Urothelium cell line (cell line): ENCODE data around the gene PHRF1.
"Not testable (repeated sequence)": the region's sequence is repeated elsewhere in the genome, so short reads cannot be mapped to it uniquely, and the experiment has no call there.

Experiments
- DNase-seq: peaks from one replicate; pipeline ENCODE4 v3.0.0; 2011; ENCODE audit warnings: low spot score, mixed read lengths
- FAIRE-seq: peaks from 2 replicates; lab custom pipeline; 2011; peaks lifted over from hg19 to GRCh38; lab: Jason Lieb, UNC

PHRF1 gene

DNA sequence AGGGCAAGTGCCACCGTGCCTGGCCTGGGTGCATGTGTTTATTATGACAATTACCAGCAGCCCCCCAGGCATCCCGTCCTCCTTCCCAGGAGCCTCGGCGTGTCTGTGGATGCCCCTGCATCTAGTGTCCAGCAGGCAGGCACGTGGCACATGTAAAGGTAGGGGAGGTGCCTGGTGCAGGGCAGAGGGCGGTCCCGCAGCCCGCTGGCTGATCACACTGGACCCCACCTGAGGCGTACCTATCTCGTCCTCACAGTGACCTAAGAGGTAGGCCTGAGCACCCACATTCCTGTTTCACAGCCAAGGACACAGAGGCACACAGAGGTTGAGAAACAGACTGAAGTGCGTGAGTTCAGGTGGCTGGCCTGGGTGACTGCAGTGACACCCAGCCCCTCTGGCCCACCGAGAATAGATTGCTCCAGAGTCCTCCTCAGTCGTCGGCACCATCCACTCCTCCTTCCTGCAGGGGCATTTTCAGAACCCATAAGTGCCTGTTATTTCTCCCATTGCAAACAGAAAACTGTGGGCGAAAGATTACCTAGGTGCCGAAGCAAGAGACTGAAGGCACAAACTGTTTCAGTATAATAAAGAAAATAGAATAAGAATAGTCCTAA lies 3.0 kb upstream of the PHRF1 start:
- DNase-seq (no peak), FAIRE-seq (no peak)

- FAIRE-seq, DNase-seq: not testable (repeated sequence)
Measured at GRCh38 chr11:574031-574570, 2.2 kb upstream of the PHRF1 start.

DNA sequence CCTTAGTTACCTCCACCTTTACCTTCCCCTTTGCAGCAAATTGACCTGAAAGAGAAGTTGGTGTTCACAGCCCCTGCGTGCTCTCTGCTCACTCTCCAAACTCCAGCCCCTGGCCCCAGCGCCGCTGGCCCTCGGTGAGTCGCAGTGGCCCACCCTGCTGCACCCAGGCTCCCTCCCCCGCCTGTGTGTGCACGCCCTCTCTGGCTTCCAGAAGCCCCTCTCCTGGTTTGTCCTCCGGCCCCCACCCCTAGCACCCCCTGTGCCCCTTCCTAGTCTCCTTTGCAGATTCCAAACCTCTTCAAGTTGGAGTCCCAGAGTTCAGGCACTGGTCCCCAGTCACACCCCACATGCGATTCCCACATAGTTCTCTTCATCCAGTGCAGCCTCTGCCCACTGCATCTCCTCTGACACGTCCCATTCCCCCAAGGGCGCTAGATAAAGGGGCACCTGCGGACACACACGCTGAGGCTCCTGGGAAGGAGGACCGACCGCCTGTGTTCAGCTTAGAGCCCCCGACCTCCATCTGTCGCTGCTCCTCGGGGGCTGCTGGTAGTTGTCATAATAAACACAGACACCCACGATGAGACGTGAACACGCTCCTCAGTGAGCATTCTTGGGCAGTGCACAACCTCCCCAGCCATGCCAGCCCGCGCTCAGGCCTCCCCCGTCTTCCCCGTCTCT lies 1.5 kb upstream of the PHRF1 start:
- DNase-seq, result no peak

DNA sequence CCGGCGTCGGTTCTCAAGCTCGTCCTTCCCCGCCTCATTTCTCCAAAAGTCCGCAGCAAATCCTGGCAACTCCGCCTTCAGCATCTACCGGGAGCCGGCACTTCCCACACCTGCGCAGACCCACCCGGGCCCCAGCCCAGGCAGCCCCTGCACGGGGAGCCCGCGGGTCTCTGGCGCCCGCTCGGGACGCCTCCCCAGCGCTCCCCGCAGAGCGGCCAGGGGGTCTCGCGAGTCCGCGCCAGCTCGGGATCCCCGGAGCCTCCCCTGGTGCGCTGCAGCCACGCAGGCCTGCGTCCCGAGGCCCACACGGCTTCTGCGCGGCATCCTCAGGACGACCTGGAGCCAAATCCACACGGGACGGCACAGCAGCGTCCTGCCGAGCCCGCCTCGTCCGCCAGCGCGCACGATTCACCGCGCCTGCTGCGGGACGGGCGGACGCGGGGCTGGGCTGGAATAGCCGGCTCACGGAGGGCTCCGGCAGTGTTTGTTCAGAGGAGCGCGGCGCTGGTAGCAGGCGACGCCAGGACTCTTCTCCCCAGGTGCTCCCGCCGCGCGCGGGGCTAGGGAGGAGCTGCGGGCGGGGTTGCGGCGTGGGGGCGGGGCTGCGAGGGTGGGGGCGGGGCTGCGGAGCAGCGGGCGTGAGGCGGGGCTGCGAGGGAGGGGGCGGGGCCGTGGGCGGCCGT lies 816 bp upstream of the PHRF1 start:
- DNase-seq, result no peak

More for the DNA sequence above, 1.5 kb upstream of the PHRF1 start:
- no peak for FAIRE-seq

DNA sequence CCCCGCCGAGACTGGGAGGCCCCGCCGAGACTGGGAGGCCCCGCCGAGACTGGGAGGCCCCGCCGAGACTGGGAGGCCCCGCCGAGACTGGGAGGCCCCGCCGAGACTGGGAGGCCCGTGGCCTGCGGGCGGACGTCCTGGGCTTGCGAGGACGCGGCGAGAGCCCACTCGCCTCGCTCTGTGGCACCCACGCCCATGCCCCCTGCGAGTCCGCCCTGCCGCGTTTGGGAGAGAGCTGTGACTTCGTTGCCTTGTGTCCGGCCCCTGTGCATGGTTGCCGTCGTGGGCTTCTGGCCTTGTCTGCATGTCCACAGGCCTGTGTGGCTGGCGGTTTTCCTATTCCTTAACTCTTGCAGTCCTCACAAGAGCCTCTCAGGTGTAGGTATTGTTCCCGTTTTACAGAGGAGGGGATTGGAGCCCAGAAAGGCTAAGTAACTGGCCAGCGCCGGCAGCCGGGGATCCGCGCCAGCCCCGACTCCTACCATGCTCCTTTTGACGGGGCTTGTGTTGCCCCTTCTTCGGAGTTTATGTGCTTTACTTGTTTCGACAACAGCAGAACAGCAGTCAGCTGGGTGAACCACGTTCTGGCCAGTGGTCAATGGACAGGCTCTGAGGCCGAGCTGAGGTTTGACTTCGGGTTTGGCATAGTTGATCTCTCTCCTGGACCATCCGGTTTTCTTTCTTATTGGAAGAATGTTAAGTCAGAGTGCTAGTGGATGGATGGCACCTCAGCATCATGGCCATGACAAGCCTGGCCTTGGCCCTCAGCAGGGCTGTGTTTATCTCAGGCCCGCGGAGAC lies 741 bp downstream of the PHRF1 start:
- DNase-seq (no peak), FAIRE-seq (no peak)

More for the DNA sequence above, 816 bp upstream of the PHRF1 start:
- peak; percentile 9 for FAIRE-seq

- DNase-seq (no peak), FAIRE-seq (no peak)
Measured at GRCh38 chr11:577611-577894, 1.3 kb downstream of the PHRF1 start.

- DNase-seq (no peak), FAIRE-seq (no peak)
Measured at GRCh38 chr11:578276-579035, 2.2 kb downstream of the PHRF1 start.

- no peak for FAIRE-seq
Measured at GRCh38 chr11:579830-580601, 3.7 kb downstream of the PHRF1 start.

DNA sequence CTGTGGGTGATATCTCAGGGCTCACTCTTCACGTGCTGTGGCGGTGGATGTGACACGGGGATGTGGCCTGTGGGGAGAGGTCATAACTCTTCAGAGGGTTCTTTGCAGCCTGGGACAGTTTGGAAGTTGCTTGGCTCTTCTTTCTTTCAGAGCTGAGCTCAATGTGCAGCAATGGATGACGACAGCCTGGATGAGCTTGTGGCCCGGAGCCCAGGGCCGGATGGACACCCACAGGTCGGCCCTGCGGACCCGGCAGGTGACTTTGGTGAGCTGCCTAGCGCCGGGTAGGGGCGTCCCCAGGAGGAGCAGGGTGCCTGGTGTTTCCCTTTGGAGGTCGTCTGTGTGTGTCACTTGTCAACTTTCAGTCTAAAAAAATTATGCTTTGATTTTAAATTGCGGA lies 5.1 kb downstream of the PHRF1 start:
- no peak for FAIRE-seq
- DNase-seq, result no peak

More at GRCh38 chr11:579830-580601, 3.7 kb downstream of the PHRF1 start:
- DNase-seq, result no peak

- DNase-seq (no peak), FAIRE-seq (no peak)
Measured at GRCh38 chr11:581752-582151, 5.5 kb downstream of the PHRF1 start.

DNA sequence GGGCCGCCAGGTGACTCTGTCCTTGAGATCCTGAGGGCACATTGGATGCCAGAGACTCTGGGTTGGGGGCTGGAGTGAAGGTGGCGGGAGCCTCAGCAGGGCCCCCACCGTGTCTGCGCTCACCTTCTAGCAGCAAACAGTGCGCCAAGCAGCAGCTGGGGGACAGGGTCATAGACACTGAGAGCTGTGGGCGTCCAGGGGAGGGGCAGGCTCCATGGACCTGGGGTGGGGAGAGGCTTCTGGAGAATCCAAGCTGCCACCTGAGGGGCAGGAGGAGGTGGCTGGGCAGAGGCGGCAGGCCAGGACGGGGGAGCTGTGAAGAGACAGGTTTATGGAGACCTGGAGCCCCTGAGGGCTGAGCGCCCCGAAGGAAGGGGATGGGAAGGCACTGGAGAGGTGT lies 8.0 kb downstream of the PHRF1 start:
- no peak for FAIRE-seq
- no peak for DNase-seq

DNA sequence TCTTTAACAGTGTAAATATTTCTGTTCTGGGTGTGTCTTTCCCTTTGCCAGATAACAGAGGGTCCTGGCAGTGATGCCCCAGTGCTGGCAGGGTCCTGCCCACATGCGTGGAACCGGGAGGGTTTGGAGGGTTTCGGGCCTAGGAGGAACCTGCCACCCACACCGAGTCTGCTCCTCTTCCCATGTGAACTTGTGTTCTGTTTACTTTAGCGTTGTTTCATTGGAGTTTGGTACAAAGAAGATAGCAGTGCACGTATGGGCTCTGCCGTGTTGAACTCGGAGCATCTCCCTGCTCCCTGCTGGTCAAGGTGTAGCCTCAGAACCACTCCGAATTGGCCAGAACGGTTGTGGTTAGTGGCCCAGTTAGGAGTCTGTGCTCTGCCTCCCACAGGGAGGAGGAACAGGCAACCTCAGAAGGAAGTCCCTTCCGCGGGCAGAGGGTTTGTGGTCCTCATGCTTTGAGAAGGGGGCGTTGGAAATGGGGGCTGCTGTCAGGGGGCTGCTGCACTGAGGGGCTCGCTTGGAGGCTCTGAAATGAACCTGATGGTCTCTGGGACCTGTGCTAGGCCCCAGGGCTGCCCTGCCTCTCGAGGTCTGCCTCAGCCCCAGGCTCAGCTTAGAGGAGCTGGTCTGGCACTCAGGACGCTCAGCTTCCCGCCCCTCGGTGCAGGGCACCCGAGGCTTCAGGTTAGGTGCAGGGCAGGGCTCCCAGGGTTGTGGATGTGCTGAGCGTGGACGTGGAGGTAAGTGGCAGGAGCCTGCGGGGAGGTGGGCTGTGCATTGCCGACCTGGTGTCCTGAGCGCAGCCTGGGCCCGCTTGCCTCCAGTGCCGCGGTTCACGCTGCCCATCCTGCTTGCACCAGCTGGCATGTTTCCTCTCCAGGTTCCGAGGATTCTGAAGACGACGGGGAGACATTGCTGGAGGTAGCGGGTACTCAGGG lies 10.4 kb downstream of the PHRF1 start:
- DNase-seq, result no peak
- no peak for FAIRE-seq

- no peak for FAIRE-seq
- DNase-seq, result no peak
Measured at GRCh38 chr11:587546-587945, 11.3 kb downstream of the PHRF1 start.

DNA sequence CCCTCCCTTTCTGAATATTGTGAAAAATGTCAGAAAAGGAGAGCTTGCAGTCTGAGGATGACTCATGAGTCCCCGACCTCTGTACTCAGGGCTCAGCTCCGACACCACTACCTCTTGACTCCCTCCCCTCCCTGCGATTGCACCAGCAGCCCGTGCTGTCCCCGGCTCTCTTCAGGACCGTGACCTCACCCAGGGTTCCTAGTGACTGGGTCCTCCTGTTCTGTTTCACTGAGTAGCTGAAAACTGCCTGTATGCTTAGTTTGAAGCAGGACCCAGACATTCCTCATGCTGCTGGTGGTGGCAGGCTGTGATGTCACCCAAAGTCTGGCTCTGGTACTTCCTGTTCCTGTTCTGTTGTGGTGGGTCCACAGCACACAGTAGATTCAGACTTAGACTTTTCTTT lies 11.7 kb downstream of the PHRF1 start:
- no peak for DNase-seq
- no peak for FAIRE-seq

DNA sequence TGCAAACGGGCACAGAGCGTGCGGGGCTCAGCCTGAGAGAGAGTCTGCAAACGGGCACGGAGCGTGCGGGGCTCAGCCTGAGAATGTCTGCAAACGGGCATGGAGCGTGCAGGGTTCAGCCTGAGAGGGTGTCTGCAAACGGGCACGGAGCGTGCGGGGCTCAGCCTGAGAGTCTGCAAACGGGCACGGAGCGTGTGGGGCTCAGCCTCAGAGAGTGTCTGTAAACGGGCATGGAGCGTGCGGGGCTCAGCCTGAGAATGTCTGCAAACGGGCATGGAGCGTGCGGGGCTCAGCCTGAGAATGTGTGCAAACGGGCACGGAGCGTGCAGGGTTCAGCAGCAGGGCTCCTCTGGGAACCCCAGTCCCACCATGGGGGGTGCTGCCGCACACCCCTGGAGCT lies 13.5 kb downstream of the PHRF1 start:
- DNase-seq (no peak), FAIRE-seq (no peak)

DNA sequence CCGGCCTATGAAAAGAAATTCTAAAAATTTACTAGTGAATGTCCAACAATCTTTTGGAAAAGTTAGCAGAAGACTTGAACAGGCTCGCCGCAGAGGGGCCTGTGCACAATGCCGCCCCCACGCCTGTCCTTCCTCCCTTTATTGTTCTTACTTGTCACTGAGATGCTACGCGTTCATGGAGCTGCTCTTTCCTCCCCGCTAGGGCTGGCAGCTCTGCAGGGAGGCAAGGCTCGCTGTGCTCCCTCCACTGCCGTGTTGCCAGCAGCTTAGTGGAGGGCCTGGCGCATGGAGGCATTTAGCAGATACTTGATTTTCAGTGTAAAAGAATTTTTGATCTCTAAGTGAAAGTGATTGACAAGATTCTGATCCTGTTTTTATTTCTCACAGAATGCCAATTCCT lies 14.7 kb downstream of the PHRF1 start:
- DNase-seq, result no peak
- FAIRE-seq, result no peak

- DNase-seq (no peak), FAIRE-seq (no peak)
Measured at GRCh38 chr11:592501-592900, 16.2 kb downstream of the PHRF1 start.

DNA sequence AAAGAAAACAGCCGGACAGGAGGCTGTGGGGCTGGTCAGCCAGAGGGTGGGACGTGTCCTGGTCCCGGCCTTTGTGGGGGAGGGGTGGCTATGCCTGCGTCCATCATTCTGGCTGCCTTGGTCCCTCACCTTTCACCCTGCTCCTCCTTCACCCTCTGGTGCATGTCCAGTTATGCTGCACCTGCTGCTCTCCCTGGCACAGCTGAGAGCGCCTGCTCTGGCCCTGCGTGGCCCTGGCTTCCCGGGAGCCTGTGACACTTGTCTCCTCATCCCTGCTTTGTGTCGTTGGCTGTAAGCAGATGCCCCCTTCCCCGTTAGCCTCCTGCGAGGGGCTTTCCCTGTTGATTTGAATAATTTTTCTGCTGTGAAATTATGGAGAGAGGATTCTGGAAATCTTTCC lies 16.6 kb downstream of the PHRF1 start:
- DNase-seq (no peak), FAIRE-seq (no peak)

DNA sequence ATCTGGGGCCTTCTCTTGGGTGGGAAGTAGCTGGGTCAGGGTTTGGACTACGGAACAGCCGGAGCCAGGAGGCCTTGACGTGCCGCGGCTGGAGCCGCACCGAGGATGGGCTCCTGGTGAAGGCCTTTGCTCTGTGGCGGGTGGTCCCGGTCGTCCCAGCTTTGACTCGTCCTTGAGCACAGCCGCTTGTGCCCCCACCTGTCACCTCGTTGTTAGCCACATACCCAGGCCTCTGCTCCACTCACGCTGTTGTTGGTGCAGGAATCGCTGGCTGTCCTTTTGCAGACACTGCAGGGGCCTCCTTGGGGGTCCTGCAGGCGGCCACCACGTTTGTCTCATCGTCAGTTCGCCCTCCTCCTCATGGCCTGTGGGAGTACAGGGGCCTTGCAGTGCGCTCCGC lies 17.1 kb downstream of the PHRF1 start:
- DNase-seq (no peak), FAIRE-seq (no peak)
